Measurements from ENCODE around the gene DPP6. TPM values are rescaled to one million over a fixed set of nuclear protein-coding genes. Genes with fewer than 3 reads are reported as not detected.

Gene DPP6
- total RNA-seq, 1 donor from 2014 or later = 0.39 TPM

- Histone ChIP-seq H4K20me1 (ENCODE audit: low read depth) (no peaks in the 10 kb centered on the region), H2AFZ (replicated peaks) (no peak overlapping the region), H3F3A (ENCODE audit: low read depth) (no peaks in the 10 kb centered on the region), H3K4me3 (no peak overlapping the region), H3K4me2 (no peak overlapping the region), H3K9me3 (ENCODE audit: low read depth) (no peaks in the 10 kb centered on the region), H3K27me3 (no peaks in the 10 kb centered on the region), H3K36me3 (no peaks in the 10 kb centered on the region), H3K79me2 (ENCODE audit: low read depth) (no peaks in the 10 kb centered on the region), H3K27ac (no peak overlapping the region), H3K4me1 (no peaks in the 10 kb centered on the region), H3K9ac (no peak overlapping the region)
- Mint-ChIP-seq H3K36me3 (no peaks in the 10 kb centered on the region), H3K27me3 (ENCODE audit: insufficient read depth, low read depth) (no peaks in the 10 kb centered on the region), H3K4me1 (peaks cover 4% of the 10 kb centered on the region), H3K4me3 (no peak overlapping the region), H3K9me3 (peaks cover 13% of the 10 kb centered on the region), H3K27ac (no peak overlapping the region)
- no peak for DNase-seq (ENCODE audit: low spot score)
- TF ChIP-seq CTCF (IDR thresholded peaks at IDR 0.05) (no peak), EZH2 (IDR thresholded peaks at IDR 0.05) (no peak)
Observed at GRCh38 chr7:154848464-154848863, 796.3 kb downstream of the DPP6 start.

GRCh38 chr7:154852205-154852604, 800.0 kb downstream of the DPP6 start:
- Mint-ChIP-seq H3K4me1 (no peaks in the 10 kb centered on the region), H3K36me3 (no peaks in the 10 kb centered on the region), H3K9me3 (peaks cover 16% of the 10 kb centered on the region), H3K27ac (no peak overlapping the region), H3K27me3 (ENCODE audit: insufficient read depth, low read depth) (no peaks in the 10 kb centered on the region), H3K4me3 (no peak overlapping the region)
- Histone ChIP-seq H3K27ac (no peak overlapping the region), H3K4me2 (no peak overlapping the region), H3K4me1 (no peaks in the 10 kb centered on the region), H3K27me3 (no peaks in the 10 kb centered on the region), H4K20me1 (ENCODE audit: low read depth) (no peaks in the 10 kb centered on the region), H3K36me3 (no peaks in the 10 kb centered on the region), H3F3A (ENCODE audit: low read depth) (no peaks in the 10 kb centered on the region), H3K79me2 (ENCODE audit: low read depth) (no peaks in the 10 kb centered on the region), H3K9ac (no peak overlapping the region), H2AFZ (replicated peaks) (no peak overlapping the region), H3K9me3 (ENCODE audit: low read depth) (no peaks in the 10 kb centered on the region), H3K4me3 (no peak overlapping the region)
- no peak for DNase-seq (ENCODE audit: low spot score)
- TF ChIP-seq EZH2 (IDR thresholded peaks at IDR 0.05) = no peak
- no peak for TF ChIP-seq CTCF (IDR thresholded peaks at IDR 0.05)

GRCh38 chr7:154853063-154853726, 801.0 kb downstream of the DPP6 start:
- Mint-ChIP-seq H3K36me3 (no peaks in the 10 kb centered on the region), H3K27me3 (ENCODE audit: insufficient read depth, low read depth) (no peaks in the 10 kb centered on the region), H3K4me3 (no peak overlapping the region), H3K4me1 (peaks cover 2% of the 10 kb centered on the region), H3K9me3 (peaks cover 14% of the 10 kb centered on the region), H3K27ac (no peak overlapping the region)
- Histone ChIP-seq H3K4me2 (no peak overlapping the region), H3K27ac (no peak overlapping the region), H3K36me3 (no peaks in the 10 kb centered on the region), H3K27me3 (no peaks in the 10 kb centered on the region), H3K79me2 (ENCODE audit: low read depth) (no peaks in the 10 kb centered on the region), H4K20me1 (ENCODE audit: low read depth) (no peaks in the 10 kb centered on the region), H2AFZ (replicated peaks) (no peak overlapping the region), H3K9ac (no peak overlapping the region), H3K9me3 (ENCODE audit: low read depth) (no peaks in the 10 kb centered on the region), H3K4me3 (no peak overlapping the region), H3K4me1 (no peaks in the 10 kb centered on the region), H3F3A (ENCODE audit: low read depth) (no peaks in the 10 kb centered on the region)
- TF ChIP-seq EZH2 (IDR thresholded peaks at IDR 0.05) (no peak), CTCF (IDR thresholded peaks at IDR 0.05) (no peak), EZH2phosphoT487 (IDR thresholded peaks at IDR 0.05) (no peak)
- no peak for DNase-seq (ENCODE audit: low spot score)

Data from neural progenitor cell (in vitro differentiated cells).